Fibroblast of mammary gland (primary cell): ENCODE measurements around the gene SLC8A1.

Source experiments
- DNase-seq: peaks from one replicate; pipeline ENCODE4 v3.0.0-alpha.2; 2010; ENCODE audit warnings: low read depth
- H3K4me3 ChIP-seq: 2 replicates; pipeline ENCODE4 v1.5.1; 2011; ENCODE audit warnings: low read depth, mild to moderate bottlenecking, low read length, moderate library complexity; ENCODE audit not compliant: control insufficient read depth
- TF ChIP-seq, protein P1 (sequence below): conservative IDR thresholded peaks from 2 replicates; pipeline ENCODE4 v1.5.1; 2011; ENCODE audit warnings: low read depth, low read length, inconsistent platforms; ENCODE audit not compliant: control insufficient read depth, insufficient read depth

The SLC8A1 gene

DNA sequence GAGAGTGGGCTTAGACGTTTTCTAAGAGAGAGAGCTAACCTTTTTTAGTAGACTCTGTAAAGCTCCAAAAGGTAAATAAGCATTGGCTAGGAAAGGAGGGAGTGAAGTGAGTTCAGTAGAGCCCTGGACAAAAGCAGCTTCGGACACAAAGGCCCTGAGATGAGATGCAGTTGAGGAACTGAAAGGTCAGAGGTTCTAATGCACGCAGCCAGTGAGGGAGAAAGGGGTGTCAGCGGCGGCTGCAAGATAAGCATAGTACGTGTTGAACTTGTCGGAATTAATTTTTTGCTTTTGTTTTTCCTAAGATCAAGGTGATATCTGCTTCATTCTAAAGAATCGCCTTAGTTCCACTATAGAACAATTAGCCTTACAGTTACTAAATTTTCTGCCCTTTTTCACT lies 11.2 kb upstream of the SLC8A1 start:
- TF ChIP-seq, protein P1, sequence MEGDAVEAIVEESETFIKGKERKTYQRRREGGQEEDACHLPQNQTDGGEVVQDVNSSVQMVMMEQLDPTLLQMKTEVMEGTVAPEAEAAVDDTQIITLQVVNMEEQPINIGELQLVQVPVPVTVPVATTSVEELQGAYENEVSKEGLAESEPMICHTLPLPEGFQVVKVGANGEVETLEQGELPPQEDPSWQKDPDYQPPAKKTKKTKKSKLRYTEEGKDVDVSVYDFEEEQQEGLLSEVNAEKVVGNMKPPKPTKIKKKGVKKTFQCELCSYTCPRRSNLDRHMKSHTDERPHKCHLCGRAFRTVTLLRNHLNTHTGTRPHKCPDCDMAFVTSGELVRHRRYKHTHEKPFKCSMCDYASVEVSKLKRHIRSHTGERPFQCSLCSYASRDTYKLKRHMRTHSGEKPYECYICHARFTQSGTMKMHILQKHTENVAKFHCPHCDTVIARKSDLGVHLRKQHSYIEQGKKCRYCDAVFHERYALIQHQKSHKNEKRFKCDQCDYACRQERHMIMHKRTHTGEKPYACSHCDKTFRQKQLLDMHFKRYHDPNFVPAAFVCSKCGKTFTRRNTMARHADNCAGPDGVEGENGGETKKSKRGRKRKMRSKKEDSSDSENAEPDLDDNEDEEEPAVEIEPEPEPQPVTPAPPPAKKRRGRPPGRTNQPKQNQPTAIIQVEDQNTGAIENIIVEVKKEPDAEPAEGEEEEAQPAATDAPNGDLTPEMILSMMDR: no peak

DNA sequence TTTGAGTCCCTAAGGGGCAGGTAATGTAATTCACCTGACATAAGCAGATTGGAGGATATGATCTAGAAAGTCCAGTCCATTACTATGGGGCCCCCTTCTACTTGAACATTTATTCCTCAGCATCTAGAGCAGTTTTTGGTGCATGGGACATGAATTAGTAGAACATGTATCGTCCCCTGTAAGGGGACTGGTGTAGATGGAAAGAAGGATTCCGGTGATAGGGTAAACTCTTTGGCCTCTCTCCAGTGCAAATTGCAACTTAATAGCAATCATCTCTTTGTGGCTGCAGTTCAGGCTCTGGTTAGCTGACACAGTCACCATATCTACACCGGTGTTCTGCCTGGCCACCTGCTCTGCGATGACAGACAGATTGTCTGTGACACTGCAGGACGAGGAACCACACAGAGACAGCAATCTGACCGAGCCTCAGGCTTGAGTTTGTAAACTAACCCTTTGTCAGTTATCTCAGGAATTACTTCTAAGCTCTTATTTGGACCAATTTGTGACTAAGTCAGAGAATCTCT lies 6.4 kb upstream of the SLC8A1 start:
- no peak for DNase-seq
- TF ChIP-seq, protein P1: no peak
- H3K4me3 ChIP-seq: no peak overlapping the region

More for the DNA sequence above, 11.2 kb upstream of the SLC8A1 start:
- H3K4me3 ChIP-seq: no peak overlapping the region
- DNase-seq: no peak

DNA sequence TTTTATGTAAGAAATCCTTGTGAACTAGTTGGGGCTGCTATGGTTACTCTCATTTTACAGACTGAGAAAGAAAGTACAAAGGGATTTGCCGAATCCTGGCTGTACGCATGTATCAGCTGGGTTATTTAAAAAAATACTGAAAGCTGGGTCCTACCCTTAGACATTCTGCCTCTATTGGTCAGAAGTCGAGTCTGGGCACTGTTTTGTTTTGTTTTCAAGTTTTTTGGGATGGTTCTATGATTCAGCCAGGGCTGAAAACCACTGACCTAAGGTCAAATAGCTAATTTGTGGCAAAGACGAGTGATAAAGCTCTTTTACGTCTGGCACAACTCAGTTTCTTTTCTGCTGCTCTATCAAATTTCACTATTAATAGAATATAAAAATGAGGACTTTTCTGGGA lies 5.9 kb upstream of the SLC8A1 start:
- TF ChIP-seq, protein P1: no peak
- DNase-seq: peak; percentile 64
- H3K4me3 ChIP-seq: no peak overlapping the region

- H3K4me3 ChIP-seq: no peak overlapping the region
- TF ChIP-seq, protein P1: no peak
- DNase-seq: no peak
Measured at GRCh38 chr2:40457366-40457765, 5.5 kb upstream of the SLC8A1 start.

DNA sequence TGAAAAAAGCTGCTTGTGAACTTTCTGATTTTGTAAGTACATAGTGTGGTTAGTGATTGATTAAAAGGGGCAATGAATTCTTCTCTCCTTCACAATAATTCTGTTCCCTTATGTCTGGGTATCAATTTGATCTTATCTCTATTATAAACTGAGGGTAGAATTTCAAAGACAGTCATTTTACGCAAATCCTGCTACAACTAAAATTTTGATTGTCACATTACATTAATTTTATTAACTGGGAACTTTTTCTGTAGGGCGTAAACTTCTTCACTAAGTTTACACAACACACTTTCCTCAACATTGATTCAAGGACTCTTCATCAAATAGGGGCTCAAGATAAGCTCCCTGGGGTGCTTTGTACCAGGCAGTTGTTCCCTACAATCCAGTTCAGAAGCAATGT lies 5.0 kb upstream of the SLC8A1 start:
- H3K4me3 ChIP-seq: no peak overlapping the region
- no peak for DNase-seq
- TF ChIP-seq, protein P1: no peak

- DNase-seq: peak; percentile 46
- TF ChIP-seq, protein P1: no peak
- H3K4me3 ChIP-seq: no peak overlapping the region
Measured at GRCh38 chr2:40455661-40456060, 3.8 kb upstream of the SLC8A1 start.

- no peak for DNase-seq
- H3K4me3 ChIP-seq: no peak overlapping the region
- TF ChIP-seq, protein P1: no peak
Measured at GRCh38 chr2:40454321-40454720, 2.4 kb upstream of the SLC8A1 start.
